Measurements from ENCODE around the gene FOXP4.

The FOXP4 gene

GRCh38 chr6:41577356-41578216 is 31.4 kb downstream of the FOXP4 start:
- H2BK5ac ChIP-seq (ENCODE audit: low read depth, low read length, poor library complexity, severe bottlenecking) = no peak overlapping the region
- H3K4me3 ChIP-seq (ENCODE audit: insufficient read depth in 1 of 2, low read depth in 1 of 2, low read length in 2 of 2) = no peak overlapping the region
- peak overlapping the region; percentile 74 for H2BK120ac ChIP-seq (ENCODE audit: low read depth, low read length)
- H3K18ac ChIP-seq (ENCODE audit: low read depth in 1 of 2, low read length in 2 of 2) = peak overlapping the region; percentile 94 to 95
- H2AFZ ChIP-seq (ENCODE audit: low read depth, low read length) = peak overlapping the region; percentile 29
- 39% methylated on average over 5 of the region's 5 CpGs for WGBS
- H3K36me3 ChIP-seq (ENCODE audit: control insufficient read depth in 1 of 2, insufficient read depth in 2 of 2, low read depth in 1 of 2, low read length in 2 of 2) = peaks cover 0 to 25% of the 10 kb centered on the region in 2 experiments
- peak; percentile 63 for DNase-seq
- peak overlapping the region; percentile 95 for H4K91ac ChIP-seq (ENCODE audit: low read length)
- peaks cover 46% of the 10 kb centered on the region for H3K4me1 ChIP-seq (ENCODE audit: control insufficient read depth, insufficient read depth, low read depth, low read length)
- H2AK5ac ChIP-seq (ENCODE audit: low read length, severe bottlenecking) = peak overlapping the region; percentile 10
- H2BK12ac ChIP-seq (ENCODE audit: low read length in 2 of 2) = peak overlapping the region; percentile 33 to 85
- H3K23ac ChIP-seq (ENCODE audit: low read length in 2 of 2) = no peak overlapping the region
- peak overlapping the region; percentile 36 for H3K4me2 ChIP-seq (ENCODE audit: low read length, poor library complexity, severe bottlenecking)
- peak overlapping the region; percentile 85 for H4K8ac ChIP-seq (ENCODE audit: low read length)
- no peaks in the 10 kb centered on the region for H3K9me3 ChIP-seq (ENCODE audit: control insufficient read depth, low read length)
- peak overlapping the region in 1 of 2 experiments; percentile 23 for H3K14ac ChIP-seq (ENCODE audit: low read length in 2 of 2)
- H3K4ac ChIP-seq (ENCODE audit: low read depth in 1 of 2, low read length in 2 of 2) = peak overlapping the region; percentile 91 to 93
- peaks cover 25% of the 10 kb centered on the region for H3K79me1 ChIP-seq (replicated peaks; ENCODE audit: low read length, poor library complexity, severe bottlenecking)
- H3K27me3 ChIP-seq (ENCODE audit: control insufficient read depth in 1 of 2, insufficient read depth in 1 of 2, low read length in 2 of 2) = no peaks in the 10 kb centered on the region
- H3K27ac ChIP-seq (ENCODE audit: low read length, poor library complexity, severe bottlenecking) = peak overlapping the region; percentile 58
- no peak overlapping the region for H3K9ac ChIP-seq (ENCODE audit: low read length)
- peak overlapping the region; percentile 87 for H2BK15ac ChIP-seq (ENCODE audit: low read depth, poor library complexity, severe bottlenecking)

- Histone ChIP-seq H2AFZ (ENCODE audit: low read depth, low read length) (peak overlapping the region; percentile 29), H3K36me3 (ENCODE audit: control insufficient read depth in 1 of 2, insufficient read depth in 2 of 2, low read depth in 1 of 2, low read length in 2 of 2) (peaks cover 0 to 22% of the 10 kb centered on the region in 2 experiments), H3K23ac (ENCODE audit: low read length in 2 of 2) (peak overlapping the region in 1 of 2 experiments; percentile 31), H2BK15ac (ENCODE audit: low read depth, poor library complexity, severe bottlenecking) (peak overlapping the region; percentile 87), H3K4me2 (ENCODE audit: low read length, poor library complexity, severe bottlenecking) (peak overlapping the region; percentile 36), H3K14ac (ENCODE audit: low read length in 2 of 2) (no peak overlapping the region), H3K9ac (ENCODE audit: low read length) (no peak overlapping the region), H2AK5ac (ENCODE audit: low read length, severe bottlenecking) (peak overlapping the region; percentile 33), H3K4me1 (ENCODE audit: control insufficient read depth, insufficient read depth, low read depth, low read length) (peaks cover 52% of the 10 kb centered on the region), H3K9me3 (ENCODE audit: control insufficient read depth, low read length) (no peaks in the 10 kb centered on the region), H4K91ac (ENCODE audit: low read length) (peak overlapping the region; percentile 95), H3K79me1 (replicated peaks; ENCODE audit: low read length, poor library complexity, severe bottlenecking) (peaks cover 24% of the 10 kb centered on the region), H3K27ac (ENCODE audit: low read length, poor library complexity, severe bottlenecking) (peak overlapping the region; percentile 58), H2BK12ac (ENCODE audit: low read length in 2 of 2) (peak overlapping the region; percentile 80 to 85), H3K4ac (ENCODE audit: low read depth in 1 of 2, low read length in 2 of 2) (peak overlapping the region; percentile 91 to 93), H2BK120ac (ENCODE audit: low read depth, low read length) (peak overlapping the region; percentile 74), H4K8ac (ENCODE audit: low read length) (peak overlapping the region; percentile 85), H3K4me3 (ENCODE audit: insufficient read depth in 1 of 2, low read depth in 1 of 2, low read length in 2 of 2) (no peak overlapping the region), H2BK5ac (ENCODE audit: low read depth, low read length, poor library complexity, severe bottlenecking) (no peak overlapping the region), H3K27me3 (ENCODE audit: control insufficient read depth in 1 of 2, insufficient read depth in 1 of 2, low read length in 2 of 2) (no peaks in the 10 kb centered on the region), H3K18ac (ENCODE audit: low read depth in 1 of 2, low read length in 2 of 2) (peak overlapping the region; percentile 94 to 95)
- peak; percentile 70 for DNase-seq
- WGBS = 11% methylated on average over 5 of the region's 10 CpGs
These were observed 32.3 kb downstream of the FOXP4 start for GRCh38 chr6:41578217-41579087.

- Histone ChIP-seq H3K9me3 (ENCODE audit: control insufficient read depth, low read length) (no peaks in the 10 kb centered on the region), H4K8ac (ENCODE audit: low read length) (peak overlapping the region; percentile 81), H2AK5ac (ENCODE audit: low read length, severe bottlenecking) (peak overlapping the region; percentile 28), H3K4ac (ENCODE audit: low read depth in 1 of 2, low read length in 2 of 2) (peak overlapping the region in 1 of 2 experiments; percentile 65), H3K23ac (ENCODE audit: low read length in 2 of 2) (no peak overlapping the region), H3K27me3 (ENCODE audit: control insufficient read depth in 1 of 2, insufficient read depth in 1 of 2, low read length in 2 of 2) (no peaks in the 10 kb centered on the region), H3K36me3 (ENCODE audit: control insufficient read depth in 1 of 2, insufficient read depth in 2 of 2, low read depth in 1 of 2, low read length in 2 of 2) (peaks cover 0 to 21% of the 10 kb centered on the region in 2 experiments), H2BK12ac (ENCODE audit: low read length in 2 of 2) (peak overlapping the region; percentile 40 to 59), H2AFZ (ENCODE audit: low read depth, low read length) (no peak overlapping the region), H3K9ac (ENCODE audit: low read length) (no peak overlapping the region), H3K14ac (ENCODE audit: low read length in 2 of 2) (peak overlapping the region in 1 of 2 experiments; percentile 18), H2BK15ac (ENCODE audit: low read depth, poor library complexity, severe bottlenecking) (peak overlapping the region; percentile 73), H2BK120ac (ENCODE audit: low read depth, low read length) (peak overlapping the region; percentile 78), H3K4me2 (ENCODE audit: low read length, poor library complexity, severe bottlenecking) (no peak overlapping the region), H4K91ac (ENCODE audit: low read length) (peak overlapping the region; percentile 52), H3K18ac (ENCODE audit: low read depth in 1 of 2, low read length in 2 of 2) (peak overlapping the region; percentile 16 to 79), H3K27ac (ENCODE audit: low read length, poor library complexity, severe bottlenecking) (no peak overlapping the region), H3K79me1 (replicated peaks; ENCODE audit: low read length, poor library complexity, severe bottlenecking) (peaks cover 24% of the 10 kb centered on the region), H3K4me3 (ENCODE audit: insufficient read depth in 1 of 2, low read depth in 1 of 2, low read length in 2 of 2) (no peak overlapping the region), H2BK5ac (ENCODE audit: low read depth, low read length, poor library complexity, severe bottlenecking) (no peak overlapping the region), H3K4me1 (ENCODE audit: control insufficient read depth, insufficient read depth, low read depth, low read length) (peaks cover 57% of the 10 kb centered on the region)
- DNase-seq = peak; percentile 58
- WGBS = 54% methylated on average over 2 of the region's 3 CpGs
These were observed 33.0 kb downstream of the FOXP4 start for GRCh38 chr6:41579088-41579610.

All from mesenchymal stem cell (in vitro differentiated cells and primary cell).